Testis (tissue), 2 donors: Measurements from ENCODE around the gene CREBBP.

ENCODE experiments used
- POLR2A ChIP-seq: fragments of 450-650 bp; IDR thresholded peaks from one replicate; pipeline ENCODE4 v1.6.1; 2017; ENCODE audit warnings: antibody characterized with exemption, mild to moderate bottlenecking, moderate library complexity
- TF ChIP-seq, protein P1 (sequence below), 3 experiments: fragments of 450-650 bp in 2 of 3; fragments of 200-600 bp in 1 of 3; sonication (generic) in 1 of 3; IDR thresholded peaks; one replicate each; pipeline ENCODE4 v1.5.1; 2016 to 2019; ENCODE audit warnings: antibody characterized with exemption in 3 of 3, mild to moderate bottlenecking in 2 of 3, moderate library complexity in 1 of 3

DNA sequence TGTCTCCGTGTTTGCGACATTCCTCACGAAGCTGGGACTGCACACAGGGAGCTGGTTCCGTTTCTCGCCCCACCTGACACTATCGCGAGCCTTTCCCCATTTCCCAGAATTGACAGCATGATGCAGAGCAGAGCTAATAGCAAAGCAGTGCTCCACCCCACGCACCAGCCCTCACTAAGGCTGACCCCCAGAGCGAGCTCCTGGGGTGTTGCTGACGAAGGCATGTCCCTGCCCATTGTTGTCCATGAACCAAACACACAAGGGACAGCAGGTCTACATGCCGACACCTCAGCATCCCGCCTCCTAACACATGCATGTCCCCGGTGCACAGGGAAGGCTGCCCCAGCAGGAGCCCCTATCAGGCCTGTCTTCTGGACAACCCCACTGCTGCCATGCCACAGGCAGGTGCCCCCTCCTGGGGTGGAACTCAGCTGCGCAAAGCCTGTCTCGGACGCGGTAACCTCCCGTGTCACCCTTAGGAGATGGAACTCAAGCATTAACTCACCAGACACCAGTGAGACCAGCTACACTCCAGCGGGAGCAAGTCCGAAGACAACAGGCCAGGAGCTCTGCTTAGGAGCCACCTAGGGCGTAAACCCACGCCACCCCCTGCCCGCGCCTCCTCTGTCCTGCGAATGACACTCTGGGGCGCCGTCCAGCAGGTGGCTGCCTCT lies 146.3 kb downstream of the CREBBP start:
- TF ChIP-seq, protein P1, sequence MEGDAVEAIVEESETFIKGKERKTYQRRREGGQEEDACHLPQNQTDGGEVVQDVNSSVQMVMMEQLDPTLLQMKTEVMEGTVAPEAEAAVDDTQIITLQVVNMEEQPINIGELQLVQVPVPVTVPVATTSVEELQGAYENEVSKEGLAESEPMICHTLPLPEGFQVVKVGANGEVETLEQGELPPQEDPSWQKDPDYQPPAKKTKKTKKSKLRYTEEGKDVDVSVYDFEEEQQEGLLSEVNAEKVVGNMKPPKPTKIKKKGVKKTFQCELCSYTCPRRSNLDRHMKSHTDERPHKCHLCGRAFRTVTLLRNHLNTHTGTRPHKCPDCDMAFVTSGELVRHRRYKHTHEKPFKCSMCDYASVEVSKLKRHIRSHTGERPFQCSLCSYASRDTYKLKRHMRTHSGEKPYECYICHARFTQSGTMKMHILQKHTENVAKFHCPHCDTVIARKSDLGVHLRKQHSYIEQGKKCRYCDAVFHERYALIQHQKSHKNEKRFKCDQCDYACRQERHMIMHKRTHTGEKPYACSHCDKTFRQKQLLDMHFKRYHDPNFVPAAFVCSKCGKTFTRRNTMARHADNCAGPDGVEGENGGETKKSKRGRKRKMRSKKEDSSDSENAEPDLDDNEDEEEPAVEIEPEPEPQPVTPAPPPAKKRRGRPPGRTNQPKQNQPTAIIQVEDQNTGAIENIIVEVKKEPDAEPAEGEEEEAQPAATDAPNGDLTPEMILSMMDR (IDR thresholded peaks at IDR 0.05), result no peak
- no peak for TF ChIP-seq POLR2A
